Central memory CD4-positive, alpha-beta T cell (primary cell): ENCODE measurements around the gene ZNF880.
"Not testable (repeated sequence)": the region's sequence is repeated elsewhere in the genome, so short reads cannot be mapped to it uniquely, and the experiment has no call there.

Experiments
- DNase-seq: peaks from one replicate; pipeline ENCODE4 v3.0.0; 2022
- total RNA-seq, 3 experiments: gene quantifications; one replicate each; lab custom pipeline; 2026; lab: John Stamatoyannopoulos, UW

The ZNF880 gene
- 12.0 to 20.2 (median 14.6) reads per million in 3 experiments for total RNA-seq

- peak; percentile 85 for DNase-seq
Observed at GRCh38 chr19:52369559-52370340, at the start of gene ZNF880. Gene ZNF880 (plus strand): TSS chr19:52369923. CDS start chr19:52369966, 43 bp downstream.

- DNase-seq: no peak
Observed at GRCh38 chr19:52322429-52322828, 47.3 kb upstream of the ZNF880 start.

- DNase-seq: no peak
Observed at GRCh38 chr19:52331757-52332156, 38.0 kb upstream of the ZNF880 start.

- DNase-seq: no peak
Observed at GRCh38 chr19:52335768-52336116, 34.0 kb upstream of the ZNF880 start.

- DNase-seq: peak; percentile 78
Observed at GRCh38 chr19:52336117-52336790, 33.5 kb upstream of the ZNF880 start, which contains the start of gene ZNF610. Gene ZNF610 (plus strand): TSS chr19:52336243. CDS start chr19:52349173, 12,930 bp downstream.

DNA sequence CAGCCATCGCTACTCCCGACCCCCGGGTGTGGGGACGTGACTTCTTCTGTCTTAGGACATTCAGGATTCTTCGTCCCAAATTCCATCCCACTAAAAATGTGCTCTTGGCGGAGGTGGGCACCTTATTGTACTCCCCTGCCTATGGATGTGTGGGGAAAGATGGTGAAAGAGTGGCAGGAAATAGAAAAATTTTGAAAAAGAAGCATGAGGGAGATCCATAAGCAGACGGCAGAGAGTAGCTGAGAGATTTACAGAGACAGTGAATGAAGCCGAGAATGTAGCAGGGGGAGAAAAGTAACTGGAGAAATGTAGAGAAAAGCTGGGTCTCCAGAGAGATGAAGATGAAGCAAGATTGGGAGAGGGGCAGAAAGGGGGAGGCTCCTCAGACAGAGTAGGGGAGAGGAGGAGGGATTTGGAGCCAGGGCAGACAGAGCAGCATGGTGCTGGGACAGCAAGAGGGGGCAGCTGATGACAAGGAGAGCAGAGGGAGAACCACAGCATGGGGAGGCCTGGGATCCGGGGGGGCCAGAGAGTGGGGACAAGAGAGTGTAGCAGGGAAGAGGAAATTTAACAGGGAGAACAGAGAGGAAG is 32.8 kb upstream of the ZNF880 start:
- no peak for DNase-seq

- not testable (repeated sequence) for DNase-seq
Observed at GRCh38 chr19:52339022-52339421, 30.7 kb upstream of the ZNF880 start.

GRCh38 chr19:52343548-52343947 is 26.2 kb upstream of the ZNF880 start:
- peak; percentile 23 for DNase-seq

GRCh38 chr19:52345162-52345561 is 24.6 kb upstream of the ZNF880 start:
- no peak for DNase-seq

DNA sequence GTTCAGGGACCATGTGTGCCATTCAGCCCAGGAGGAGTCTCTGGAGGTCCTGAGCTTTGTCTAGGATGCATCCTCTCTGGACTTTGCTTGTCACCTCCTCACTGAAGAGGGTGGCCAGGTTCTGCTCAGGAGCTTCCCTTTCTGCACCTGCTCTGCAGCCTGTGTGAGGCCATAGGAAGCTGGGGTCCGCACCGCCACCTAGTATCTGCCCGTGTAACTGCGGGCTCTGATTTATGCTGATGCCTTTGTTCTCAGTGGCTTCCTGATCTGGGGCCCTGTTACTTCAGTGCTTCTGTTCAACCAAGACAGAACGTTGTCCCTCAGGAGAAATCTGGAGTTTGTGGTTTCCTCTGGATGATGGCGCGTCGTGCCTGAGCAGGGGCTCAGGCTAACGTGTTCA is 18.2 kb upstream of the ZNF880 start:
- DNase-seq: no peak

DNA sequence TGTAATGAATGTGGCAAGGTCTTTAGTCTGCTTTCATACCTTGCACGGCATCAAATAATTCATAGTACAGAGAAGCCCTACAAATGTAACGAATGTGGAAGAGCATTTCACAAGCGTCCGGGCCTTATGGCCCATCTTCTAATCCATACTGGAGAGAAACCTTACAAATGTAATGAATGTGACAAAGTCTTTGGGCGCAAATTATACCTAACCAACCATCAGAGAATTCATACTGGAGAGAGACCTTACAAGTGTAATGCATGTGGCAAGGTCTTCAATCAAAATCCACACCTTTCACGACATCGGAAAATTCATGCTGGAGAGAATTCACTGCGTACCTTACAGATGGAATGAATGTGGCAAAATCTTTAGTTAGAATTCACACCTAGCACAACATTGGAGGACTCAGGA is 3.3 kb upstream of the ZNF880 start:
- no peak for DNase-seq

- no peak for DNase-seq
Observed at GRCh38 chr19:52370341-52370710, 603 bp downstream of the ZNF880 start.

DNA sequence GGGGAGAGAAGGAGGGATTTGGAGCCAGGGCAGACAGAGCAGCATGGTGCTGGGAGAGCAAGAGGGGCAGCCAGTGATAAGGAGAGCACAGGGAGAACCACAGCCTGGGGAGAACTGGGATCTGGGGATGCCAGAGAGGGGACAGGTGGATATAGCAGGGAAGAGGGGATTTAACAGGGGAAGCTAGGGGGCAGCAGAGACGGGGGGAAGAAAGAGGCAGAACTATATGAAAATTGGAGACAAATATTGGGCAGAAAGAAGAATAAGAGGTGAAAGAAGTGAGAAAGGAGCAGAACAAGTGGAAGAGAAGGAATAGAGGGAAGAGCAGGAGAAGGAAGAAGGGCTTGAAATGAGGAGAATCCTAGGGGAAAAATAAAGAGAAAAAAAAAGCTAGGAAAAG is 21.4 kb downstream of the ZNF880 start:
- no peak for DNase-seq

GRCh38 chr19:52397310-52398080 is 27.8 kb downstream of the ZNF880 start, which contains the start of gene ZNF528:
Gene ZNF528 (plus strand): TSS chr19:52397849. CDS start chr19:52402014, 4,165 bp downstream.
- DNase-seq: peak; percentile 82

DNA sequence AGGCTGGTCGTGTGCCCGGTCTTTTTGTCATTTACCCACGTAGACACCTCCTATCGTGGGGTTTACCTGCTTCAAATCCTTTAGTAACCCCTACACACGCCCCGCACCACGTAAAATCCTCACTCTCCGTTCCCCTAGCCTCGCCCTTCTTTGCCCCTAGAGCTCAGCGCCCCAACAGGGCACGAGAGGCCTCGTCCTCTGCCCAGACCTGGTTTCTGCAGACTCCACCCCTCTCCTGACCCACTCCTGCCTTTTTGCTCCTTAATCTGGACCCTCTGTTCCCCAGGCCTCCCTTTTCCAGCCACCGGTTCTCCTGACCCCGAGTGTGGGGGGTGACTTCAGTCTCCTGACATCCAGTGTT is 28.3 kb downstream of the ZNF880 start:
- no peak for DNase-seq

DNA sequence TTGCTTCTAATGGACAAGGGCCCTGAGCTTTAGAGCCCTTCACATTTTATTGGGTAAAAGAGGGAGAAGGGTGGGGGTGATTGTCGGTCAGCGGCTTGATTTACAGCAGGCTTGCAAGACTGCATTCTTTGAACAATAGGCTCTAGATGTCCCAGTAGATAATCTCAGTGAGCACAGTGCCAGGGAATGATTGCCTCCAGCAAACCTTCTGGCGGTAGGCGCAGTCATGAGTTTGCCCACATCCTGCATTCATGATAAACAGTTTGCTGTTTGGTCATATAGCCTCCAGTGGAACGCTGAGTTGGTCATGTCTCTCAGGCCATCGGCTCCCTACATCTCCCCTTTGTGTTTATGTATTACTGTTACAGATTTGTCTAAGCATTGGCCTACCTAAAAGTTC is 40.6 kb downstream of the ZNF880 start:
- DNase-seq: no peak

DNA sequence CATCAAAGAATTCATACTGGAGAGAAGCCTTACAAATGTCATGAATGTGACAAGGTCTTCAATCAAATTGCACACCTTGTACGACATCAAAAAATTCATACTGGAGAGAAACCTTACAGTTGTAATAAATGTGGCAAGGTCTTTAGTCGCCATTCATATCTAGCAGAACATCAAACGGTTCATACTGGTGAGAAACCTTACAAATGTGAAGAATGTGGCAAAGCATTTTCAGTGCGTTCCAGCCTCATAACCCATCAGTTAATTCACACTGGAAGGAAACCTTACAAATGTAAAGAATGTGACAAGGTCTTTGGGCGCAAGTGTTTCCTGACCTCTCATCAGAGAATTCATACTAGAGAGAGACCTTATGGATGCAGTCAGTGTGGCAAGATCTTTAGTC is 46.0 kb downstream of the ZNF880 start:
- DNase-seq: no peak

GRCh38 chr19:52428937-52429336 is 59.2 kb downstream of the ZNF880 start, which contains the start of gene ZNF534:
Gene ZNF534 (plus strand): TSS chr19:52429148. CDS start chr19:52431475, 2,327 bp downstream.
- no peak for DNase-seq
